H9 (cell line): ENCODE measurements around the gene S1PR3. TPM values are rescaled to one million over a fixed set of nuclear protein-coding genes. Genes with fewer than 3 reads are reported as not detected.

Experiments used
- DNase-seq: peaks from one replicate; pipeline ENCODE4 v3.0.0-alpha.2; 2017
- H2AFZ ChIP-seq: one replicate; pipeline ENCODE4 v1.6.1; 2013; ENCODE audit warnings: mild to moderate bottlenecking, low read length, control low read depth, moderate library complexity
- H2AK5ac ChIP-seq: 2 replicates; pipeline ENCODE4 v1.6.1; 2013; ENCODE audit warnings: low read length, control low read depth, mixed read lengths; ENCODE audit not compliant: insufficient read length
- H2BK120ac ChIP-seq: one replicate; pipeline ENCODE4 v1.6.1; 2013; ENCODE audit warnings: low read depth, mild to moderate bottlenecking, low read length, control low read depth, inconsistent platforms; ENCODE audit not compliant: poor library complexity, severe bottlenecking
- H2BK12ac ChIP-seq: 2 replicates; pipeline ENCODE4 v1.6.1; 2013; ENCODE audit warnings: low read length, control low read depth, mixed read lengths, low read depth; ENCODE audit not compliant: insufficient read length
- H2BK15ac ChIP-seq: 2 replicates; pipeline ENCODE4 v1.6.1; 2013; ENCODE audit warnings: low read depth, low read length, control low read depth
- H2BK20ac ChIP-seq: one replicate; pipeline ENCODE4 v1.6.1; 2013; ENCODE audit warnings: low read depth, mild to moderate bottlenecking, low read length, control low read depth, inconsistent platforms; ENCODE audit not compliant: poor library complexity, severe bottlenecking
- H2BK5ac ChIP-seq: 2 replicates; pipeline ENCODE4 v1.6.1; 2013; ENCODE audit warnings: low read length, control low read depth, mixed read lengths; ENCODE audit not compliant: insufficient read length
- H3K14ac ChIP-seq: 2 replicates; pipeline ENCODE4 v1.6.1; 2013; ENCODE audit warnings: low read length, control low read depth; ENCODE audit not compliant: insufficient read depth
- H3K18ac ChIP-seq: 2 replicates; pipeline ENCODE4 v1.6.1; 2013; ENCODE audit warnings: low read depth, mild to moderate bottlenecking, mixed read lengths, low read length, control low read depth; ENCODE audit not compliant: insufficient read length
- H3K23ac ChIP-seq: 2 replicates; pipeline ENCODE4 v1.6.1; 2013; ENCODE audit warnings: low read length, control low read depth, mixed read lengths, low read depth; ENCODE audit not compliant: insufficient read length
- H3K23me2 ChIP-seq: 2 replicates; pipeline ENCODE4 v1.6.1; 2013; ENCODE audit warnings: low read depth, mild to moderate bottlenecking, mixed read lengths, low read length, control low read depth; ENCODE audit not compliant: insufficient read length, poor library complexity, severe bottlenecking
- H3K27ac ChIP-seq: 2 replicates; pipeline ENCODE4 v1.5.1; 2013; ENCODE audit warnings: low read length, control low read depth, mixed read lengths, low read depth; ENCODE audit not compliant: insufficient read length
- H3K27me3 ChIP-seq: 2 replicates; pipeline ENCODE4 v1.6.1; 2013; ENCODE audit warnings: low read length, control low read depth, inconsistent platforms; ENCODE audit not compliant: insufficient read depth
- H3K4ac ChIP-seq: 2 replicates; pipeline ENCODE4 v1.6.1; 2013; ENCODE audit warnings: low read depth, mild to moderate bottlenecking, control low read depth, inconsistent platforms, low read length, moderate library complexity
- H3K4me1 ChIP-seq: 2 replicates; pipeline ENCODE4 v1.6.1; 2013; ENCODE audit warnings: low read length, control low read depth, inconsistent platforms; ENCODE audit not compliant: insufficient read depth
- H3K4me2 ChIP-seq: 2 replicates; pipeline ENCODE4 v1.6.1; 2013; ENCODE audit warnings: low read length, control low read depth, mixed read lengths; ENCODE audit not compliant: insufficient read length, insufficient read depth
- H3K56ac ChIP-seq: 2 replicates; pipeline ENCODE4 v1.6.1; 2013; ENCODE audit warnings: low read depth, mild to moderate bottlenecking, mixed read lengths, low read length, control low read depth; ENCODE audit not compliant: insufficient read length
- H3K79me1 ChIP-seq: 2 replicates; pipeline ENCODE4 v1.6.1; 2013; ENCODE audit warnings: low read depth, mild to moderate bottlenecking, moderate library complexity, low read length, control low read depth, inconsistent platforms; ENCODE audit not compliant: insufficient read depth, poor library complexity, severe bottlenecking
- H3K79me2 ChIP-seq: 2 replicates; pipeline ENCODE4 v1.6.1; 2013; ENCODE audit warnings: low read length, control low read depth, inconsistent platforms; ENCODE audit not compliant: insufficient read depth
- H3K9ac ChIP-seq: 2 replicates; pipeline ENCODE4 v1.6.1; 2013; ENCODE audit warnings: low read length, control low read depth, mixed read lengths; ENCODE audit not compliant: insufficient read length; ENCODE audit errors: extremely low read depth
- H3K9me3 ChIP-seq: one replicate; pipeline ENCODE4 v1.6.1; 2013; ENCODE audit warnings: low read depth, low read length, inconsistent platforms; ENCODE audit not compliant: control insufficient read depth
- H3T11ph ChIP-seq: one replicate; pipeline ENCODE4 v1.6.1; 2013; ENCODE audit warnings: mild to moderate bottlenecking, low read length, control low read depth, inconsistent platforms
- H4K20me1 ChIP-seq: one replicate; pipeline ENCODE4 v1.6.1; 2013; ENCODE audit not compliant: control insufficient read depth, insufficient read length, insufficient read depth
- H4K5ac ChIP-seq: 2 replicates; pipeline ENCODE4 v1.6.1; 2013; ENCODE audit warnings: low read depth, mild to moderate bottlenecking, mixed read lengths, low read length, control low read depth; ENCODE audit not compliant: insufficient read length
- H4K8ac ChIP-seq: replicated peaks from 2 replicates; pipeline ENCODE4 v1.6.1; 2013; ENCODE audit warnings: low read length, control low read depth, mixed read lengths, low read depth; ENCODE audit not compliant: insufficient read length
- H4K91ac ChIP-seq: 2 replicates; pipeline ENCODE4 v1.6.1; 2013; ENCODE audit warnings: low read depth, mild to moderate bottlenecking, moderate library complexity, mixed read lengths, low read length, control low read depth; ENCODE audit not compliant: insufficient read length
- H3K27ac Mint-ChIP-seq, 3 experiments: 2 replicates in 2 of 3; 3 replicates in 1 of 3; pipeline ENCODE4 v1.8.0; 2020 to 2021; ENCODE audit warnings: mixed read lengths in 3 of 3, mild to moderate bottlenecking in 1 of 3, moderate library complexity in 1 of 3
- H3K27me3 Mint-ChIP-seq: 2 replicates; pipeline ENCODE4 v1.8.0; 2021; ENCODE audit warnings: low read depth, mild to moderate bottlenecking, moderate library complexity, mixed read lengths
- H3K36me3 Mint-ChIP-seq, 3 experiments: 2 replicates in 2 of 3; 3 replicates in 1 of 3; pipeline ENCODE4 v1.8.0; 2020 to 2021; ENCODE audit warnings: low read depth in 3 of 3, mixed read lengths in 3 of 3; ENCODE audit not compliant: insufficient read depth in 1 of 3
- H3K4me1 Mint-ChIP-seq, 2 experiments: 2 replicates each; pipeline ENCODE4 v1.8.0; 2020; ENCODE audit warnings: mixed read lengths in 2 of 2
- H3K4me3 Mint-ChIP-seq, 2 experiments: 2 replicates in 1 of 2; 3 replicates in 1 of 2; pipeline ENCODE4 v1.8.0; 2020 to 2021; ENCODE audit warnings: mild to moderate bottlenecking in 2 of 2, mixed read lengths in 2 of 2, moderate library complexity in 1 of 2
- H3K9me3 Mint-ChIP-seq, 2 experiments: 2 replicates in 1 of 2; 3 replicates in 1 of 2; pipeline ENCODE4 v1.8.0; 2020; ENCODE audit warnings: mild to moderate bottlenecking in 2 of 2, mixed read lengths in 2 of 2, moderate library complexity in 1 of 2
- CTCF ChIP-seq: fragments of 200-600 bp; sonication (generic); conservative IDR thresholded peaks from 3 replicates; pipeline ENCODE4 v1.8.0; 2021; ENCODE audit warnings: antibody characterized with exemption, mild to moderate bottlenecking
- WGBS: extraction: QIAGEN DNeasy Blood & Tissue Kit; methylation state at CpG from one replicate; pipeline ENCODE4 v1.1.7; 2013; ENCODE audit warnings: missing lambda C conversion rate, low lambda C conversion rate, mixed read lengths; ENCODE audit not compliant: insufficient read length; ENCODE audit errors: extremely low coverage; 5-methylcytosine and 5-hydroxymethylcytosine counted together
- total RNA-seq: library from RNA; stranded (reverse); gene quantifications from 2 replicates; pipeline ENCODE4 v1.2.1, GENCODE V29; 2021

The S1PR3 gene
- total RNA-seq, 1 experiment from 2014 or later = 3.3 TPM

GRCh38 chr9:88978034-88978433, 13.2 kb upstream of the S1PR3 start:
- H3K9me3 ChIP-seq = peaks cover 5% of the 10 kb centered on the region
- H3K27ac ChIP-seq = no peak overlapping the region
- H3K4me2 ChIP-seq = no peak overlapping the region
- H4K20me1 ChIP-seq = no peaks in the 10 kb centered on the region
- no peak overlapping the region for H4K8ac ChIP-seq
- no peaks in the 10 kb centered on the region for H3K27me3 ChIP-seq
- no peak overlapping the region for H3K14ac ChIP-seq
- H3T11ph ChIP-seq = no peak overlapping the region
- no peaks in the 10 kb centered on the region for H3K79me1 ChIP-seq
- H2BK5ac ChIP-seq = no peak overlapping the region
- no peak overlapping the region for H2AFZ ChIP-seq
- H4K91ac ChIP-seq = no peak overlapping the region
- TF ChIP-seq CTCF = no peak
- no peak overlapping the region for H3K4ac ChIP-seq
- H2BK12ac ChIP-seq = no peak overlapping the region
- no peak overlapping the region for H3K56ac ChIP-seq
- no peak overlapping the region for H3K9ac ChIP-seq
- no peak overlapping the region for H2AK5ac ChIP-seq
- no peaks in the 10 kb centered on the region for H3K23me2 ChIP-seq
- H3K23ac ChIP-seq = no peak overlapping the region
- no CpG with 5 or more reads among the region's 5 CpGs for WGBS
- no peak overlapping the region for H2BK120ac ChIP-seq
- H3K79me2 ChIP-seq = no peaks in the 10 kb centered on the region
- no peak overlapping the region for H3K18ac ChIP-seq
- no peaks in the 10 kb centered on the region for H3K4me1 ChIP-seq
- no peak overlapping the region for H2BK20ac ChIP-seq
- peaks cover 10 to 14% of the 10 kb centered on the region in 2 experiments; a peak in 4 of 5 replicates for H3K9me3 Mint-ChIP-seq
- H3K4me3 Mint-ChIP-seq = no peak overlapping the region
- no peak overlapping the region for H2BK15ac ChIP-seq
- H3K27ac Mint-ChIP-seq = no peak overlapping the region
- H3K36me3 Mint-ChIP-seq = peaks cover 5 to 14% (median 6%) of the 10 kb centered on the region in 3 experiments
- DNase-seq = no peak
- no peak overlapping the region for H4K5ac ChIP-seq
- no peaks in the 10 kb centered on the region for H3K27me3 Mint-ChIP-seq
- peaks cover 6 to 8% of the 10 kb centered on the region in 2 experiments for H3K4me1 Mint-ChIP-seq
